ENCODE data around the gene FAM20B. TPM values are rescaled to one million over a fixed set of nuclear protein-coding genes. Genes with fewer than 3 reads are reported as not detected.

Gene FAM20B
- total RNA-seq, 2 experiments from 2014 or later: 41.7 to 43.3 TPM

DNA sequence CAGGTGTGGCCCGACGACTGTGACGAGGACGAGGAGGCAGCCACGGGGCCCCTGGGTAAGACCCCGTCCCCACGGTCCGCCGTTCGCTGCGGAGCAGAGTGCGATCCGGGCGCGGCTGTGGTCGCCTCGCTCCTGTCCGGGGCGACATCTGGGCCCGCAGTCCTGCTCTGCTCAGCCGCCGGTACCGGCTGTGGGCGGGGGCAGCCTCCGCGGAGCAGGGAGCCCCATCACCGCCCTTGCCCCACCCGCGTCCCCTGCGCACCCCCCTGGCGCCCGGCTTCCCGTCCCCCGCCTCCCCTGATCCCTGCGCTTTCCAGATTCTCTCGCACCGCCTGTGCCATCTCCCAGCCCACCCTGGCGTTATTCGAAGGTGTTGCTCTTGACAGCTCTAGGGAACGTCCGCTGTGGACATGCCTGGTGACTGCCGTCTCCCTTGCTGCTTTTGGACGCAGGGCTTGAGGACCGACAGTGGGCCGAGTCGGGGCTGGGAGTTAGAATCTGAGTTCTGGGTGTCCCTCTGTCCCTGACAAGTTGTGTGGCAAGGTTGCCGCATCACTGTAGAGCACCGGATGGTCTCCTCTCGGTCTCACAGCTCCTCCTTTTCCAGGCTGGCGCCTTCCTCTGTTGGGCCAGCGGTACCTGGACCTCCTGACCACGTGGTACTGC lies 56.8 kb downstream of the FAM20B start:
- ChIA-PET POLR2A (interaction anchor here (0.6 to 1.8 kb wide), 3 partner anchors 30 to 802 kb away, joined by 3 to 12 read pairs (median 5); partner anchors contain the start of gene SOAT1), CTCF (interaction anchor here (0.5 to 2.2 kb wide), 4 partner anchors 10 to 288 kb away, joined by 3 to 5 read pairs (median 4); partner anchors contain the start of gene AXDND1)

DNA sequence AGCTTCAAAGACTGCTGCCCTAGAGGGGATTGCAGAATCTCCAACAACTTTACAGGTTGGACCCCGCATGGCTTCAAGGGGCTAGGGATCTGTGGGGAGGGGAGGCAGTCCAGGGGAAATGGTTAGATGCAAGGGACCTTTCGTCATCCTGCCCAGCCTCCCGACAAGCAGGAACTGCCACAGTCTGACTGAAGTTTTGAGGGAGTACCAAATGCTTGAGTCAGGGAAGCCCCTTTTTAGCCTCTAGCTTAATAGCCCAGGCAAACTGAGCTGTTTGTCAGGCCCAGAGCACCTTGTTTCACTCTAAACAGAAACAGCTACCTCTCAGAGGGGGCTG lies 57.3 kb downstream of the FAM20B start:
- POLR2A ChIA-PET: interaction anchor here (0.7 to 1.8 kb wide), 2 partner anchors 211 to 801 kb away, joined by 3 to 12 read pairs; partner anchors contain the start of gene SOAT1
- CTCF ChIA-PET: interaction anchor here (1.1 to 2.2 kb wide), 2 partner anchors 9 to 283 kb away, joined by 3 to 5 read pairs; partner anchors contain the start of gene AXDND1

DNA sequence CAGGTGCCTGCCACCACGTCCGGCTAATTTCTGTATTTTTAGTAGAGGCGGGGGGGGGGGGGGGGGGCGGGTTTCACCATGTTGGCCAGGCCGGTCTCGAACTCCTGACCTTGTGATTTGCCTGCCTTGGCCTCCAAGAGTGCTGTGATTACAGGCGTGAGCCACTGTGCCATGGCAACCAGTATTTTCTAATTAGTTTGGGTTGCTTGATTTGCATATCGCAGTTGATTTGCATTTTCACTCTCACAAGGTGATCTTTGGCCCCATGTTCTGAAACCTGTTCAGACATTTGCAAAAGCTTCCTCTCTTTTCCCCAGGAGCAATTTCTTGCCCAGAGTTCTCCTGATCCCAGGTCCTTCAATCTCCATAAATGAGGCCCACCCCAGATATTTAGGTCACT lies 57.8 kb downstream of the FAM20B start:
- ChIA-PET POLR2A (no interaction called here), CTCF (interaction anchor here (2.2 kb wide), 1 partner anchor 9 kb away, joined by 5 read pairs; no protein-coding TSS in a partner anchor)

DNA sequence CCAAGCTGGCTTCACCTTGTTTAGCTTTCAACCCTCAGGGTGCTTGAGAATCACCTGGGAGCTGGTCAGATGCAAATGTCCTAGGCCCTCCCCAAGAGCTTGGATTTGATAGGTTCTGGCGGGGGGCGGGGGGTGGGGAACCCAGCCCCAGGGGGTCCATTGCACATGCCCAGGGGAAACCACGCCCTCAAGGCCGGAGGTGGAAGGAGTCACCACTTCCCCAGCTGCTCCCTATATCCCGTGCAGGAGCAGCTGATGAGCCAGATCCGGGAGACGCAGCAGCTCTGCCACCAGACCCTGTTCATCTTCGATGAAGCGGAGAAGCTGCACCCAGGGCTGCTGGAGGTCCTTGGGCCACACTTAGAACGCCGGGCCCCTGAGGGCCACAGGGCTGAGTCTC lies 62.0 kb downstream of the FAM20B start:
- CTCF ChIA-PET: interaction anchor here (1.0 kb wide), 1 partner anchor 279 kb away, joined by 3 read pairs; the partner anchor contains the start of gene AXDND1
- POLR2A ChIA-PET: no interaction called here

DNA sequence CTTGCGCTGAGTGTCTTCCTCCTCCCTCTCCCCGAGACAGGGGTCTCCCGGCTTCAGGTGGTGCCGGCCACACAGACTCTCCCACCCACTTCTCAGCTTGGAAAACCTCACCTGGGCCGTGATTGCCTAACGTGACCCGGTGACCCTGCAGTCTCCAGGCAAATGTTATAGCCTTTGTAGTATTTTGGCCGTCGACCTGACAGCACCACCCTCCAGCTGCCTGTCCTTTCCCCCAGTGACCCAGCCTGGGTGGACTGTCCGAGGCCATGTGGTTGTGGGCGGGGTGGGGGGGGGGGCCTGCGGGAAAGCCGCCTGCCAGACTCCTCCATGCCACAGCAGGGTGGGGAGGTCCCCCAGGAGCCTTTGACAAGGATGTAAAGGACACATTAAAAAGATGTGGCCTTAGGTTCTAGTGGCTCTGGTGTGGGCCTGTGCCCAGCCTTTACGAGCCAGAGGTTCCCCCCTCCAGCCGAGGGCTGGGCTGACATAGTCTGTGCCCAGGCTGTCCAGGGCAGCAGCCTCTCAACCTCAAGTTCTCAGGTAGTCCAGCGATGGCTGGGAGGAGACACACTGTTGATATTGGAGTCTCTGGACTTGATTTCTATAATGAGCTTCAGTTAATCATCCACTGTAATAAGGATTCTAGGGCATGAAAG lies 64.3 kb downstream of the FAM20B start:
- POLR2A ChIA-PET: no interaction called here
- CTCF ChIA-PET: no interaction called here

DNA sequence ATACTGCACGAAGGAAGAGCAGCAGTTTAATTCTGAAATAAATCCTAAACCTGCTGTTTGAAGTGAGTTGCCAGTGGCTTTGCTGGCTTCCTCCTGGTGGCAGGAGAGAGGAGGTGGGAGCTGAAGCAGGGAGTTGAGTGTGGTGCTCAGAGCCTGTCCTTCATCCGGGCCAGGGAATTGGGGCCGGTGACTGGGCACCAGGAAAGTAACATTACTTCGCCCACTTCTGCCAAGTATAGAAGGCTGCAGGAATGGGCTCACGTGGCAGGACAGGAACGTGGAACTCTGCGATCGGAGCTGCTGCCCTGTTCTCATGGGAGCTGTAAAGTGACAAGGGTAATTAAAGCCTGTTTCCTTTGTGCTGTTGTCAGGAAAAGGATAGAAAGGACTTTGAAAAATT lies 64.8 kb downstream of the FAM20B start:
- ChIA-PET POLR2A (no interaction called here), CTCF (no interaction called here)

DNA sequence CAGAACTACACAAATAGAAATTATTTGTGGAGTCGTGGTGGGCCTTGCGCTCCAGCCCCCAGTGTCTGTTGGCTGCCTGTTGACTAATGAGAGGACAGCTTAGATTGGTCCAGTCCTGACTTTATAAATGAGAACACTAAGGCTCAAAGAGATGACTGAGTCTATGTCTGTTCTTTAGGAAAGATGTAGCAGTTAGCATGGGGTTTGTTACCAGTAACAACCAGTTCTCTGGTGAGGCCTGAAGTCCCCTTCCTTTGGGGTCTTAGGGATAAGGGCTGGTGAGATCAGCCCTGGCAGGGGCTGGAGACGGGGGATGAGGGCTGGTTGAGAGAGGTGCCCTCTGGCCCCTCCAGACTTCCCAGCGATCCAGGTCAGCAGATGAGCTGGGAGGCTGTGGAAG lies 65.2 kb downstream of the FAM20B start:
- ChIA-PET POLR2A (no interaction called here), CTCF (no interaction called here)

DNA sequence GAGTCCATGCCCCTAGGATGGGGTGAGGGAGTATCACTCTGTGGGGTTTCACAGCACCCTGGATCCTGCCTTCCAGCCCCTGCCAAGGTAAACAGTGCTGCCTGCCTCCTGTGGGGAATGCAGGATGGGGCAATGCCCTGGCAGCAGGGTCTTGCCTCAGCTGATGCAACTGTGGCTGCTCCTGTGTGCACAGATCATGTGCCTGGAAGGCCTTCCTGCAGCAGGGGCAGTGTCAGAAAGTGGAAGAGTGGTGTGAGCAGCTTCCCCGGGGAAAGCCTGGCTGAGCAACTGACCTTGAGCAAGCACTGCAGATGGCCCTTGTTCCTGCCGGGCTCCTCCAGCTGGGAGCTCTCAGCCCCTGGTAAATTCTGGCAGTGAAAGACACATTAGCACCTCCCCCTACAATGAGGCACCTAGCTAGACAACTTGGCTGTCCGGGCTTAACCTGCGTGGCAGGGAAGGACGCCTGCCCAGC lies 66.0 kb downstream of the FAM20B start:
- CTCF ChIA-PET: interaction anchor here (1.7 kb wide), 1 partner anchor 9 kb away, joined by 5 read pairs; no protein-coding TSS in a partner anchor
- POLR2A ChIA-PET: no interaction called here

DNA sequence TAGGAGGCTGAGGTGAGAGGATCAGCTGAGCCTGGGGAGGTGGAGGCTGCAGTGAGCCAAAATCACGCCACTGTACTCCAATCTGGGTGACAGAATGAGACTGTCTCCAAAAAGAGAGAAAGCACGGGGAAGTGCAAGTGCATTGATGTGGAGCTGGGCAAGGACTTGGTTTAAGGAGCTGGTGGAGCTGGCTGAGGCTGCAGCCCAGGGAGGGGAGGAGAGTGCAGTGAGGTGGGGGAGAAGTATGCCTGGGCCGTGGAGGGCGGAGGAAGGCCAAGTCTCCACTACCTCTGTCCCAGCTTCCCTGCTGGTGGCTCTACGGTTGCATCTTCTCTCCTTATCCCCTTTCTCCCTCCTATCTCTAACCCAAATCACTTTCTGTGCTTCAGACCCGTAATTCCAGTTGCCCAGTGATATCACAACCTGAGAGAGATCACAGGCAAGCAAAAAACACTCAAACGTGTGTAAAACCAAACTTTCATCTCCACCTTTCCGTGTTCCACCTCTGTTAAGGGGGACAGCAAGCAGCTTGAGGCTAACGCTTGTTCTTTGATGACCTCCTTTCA lies 67.3 kb downstream of the FAM20B start:
- ChIA-PET CTCF (interaction anchor here (1.7 kb wide), 1 partner anchor 10 kb away, joined by 5 read pairs; no protein-coding TSS in a partner anchor), POLR2A (no interaction called here)

DNA sequence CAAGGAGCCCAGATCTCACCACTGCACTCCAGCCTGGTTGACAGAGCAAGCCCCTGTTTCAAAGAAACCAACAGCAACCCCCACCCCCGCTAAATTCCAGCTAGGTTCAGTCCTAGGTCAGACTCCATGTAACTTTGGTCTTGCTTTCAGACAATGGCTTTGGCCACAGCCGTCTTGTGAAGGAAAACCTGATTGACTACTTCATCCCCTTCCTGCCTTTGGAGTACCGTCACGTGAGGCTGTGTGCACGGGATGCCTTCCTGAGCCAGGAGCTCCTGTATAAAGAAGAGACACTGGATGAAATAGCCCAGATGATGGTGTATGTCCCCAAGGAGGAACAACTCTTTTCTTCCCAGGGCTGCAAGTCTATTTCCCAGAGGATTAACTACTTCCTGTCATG lies 69.1 kb downstream of the FAM20B start:
- POLR2A ChIA-PET: no interaction called here
- CTCF ChIA-PET: interaction anchor here (0.8 kb wide), 1 partner anchor 16 kb away, joined by 3 read pairs; no protein-coding TSS in a partner anchor

DNA sequence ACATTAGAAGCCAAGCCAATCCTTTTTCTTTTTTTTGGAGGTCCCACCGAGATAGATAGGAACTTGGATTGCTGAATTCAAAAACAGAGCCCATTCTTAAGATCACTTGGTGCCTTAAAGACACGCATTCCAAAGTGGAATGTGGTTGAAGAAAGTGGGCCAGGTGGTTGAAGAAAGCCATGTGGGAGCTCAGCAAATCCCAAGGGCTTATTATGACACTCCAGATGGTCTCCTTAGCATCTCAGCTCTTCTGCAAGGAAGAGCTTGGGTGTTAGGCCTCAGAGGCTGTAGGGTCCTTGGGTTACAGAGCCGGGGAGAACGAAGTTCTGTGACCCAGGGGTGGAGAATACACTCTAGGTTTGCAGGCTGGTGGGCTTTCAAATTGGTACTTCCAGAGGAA lies 69.7 kb downstream of the FAM20B start:
- ChIA-PET POLR2A (no interaction called here), CTCF (no interaction called here)

DNA sequence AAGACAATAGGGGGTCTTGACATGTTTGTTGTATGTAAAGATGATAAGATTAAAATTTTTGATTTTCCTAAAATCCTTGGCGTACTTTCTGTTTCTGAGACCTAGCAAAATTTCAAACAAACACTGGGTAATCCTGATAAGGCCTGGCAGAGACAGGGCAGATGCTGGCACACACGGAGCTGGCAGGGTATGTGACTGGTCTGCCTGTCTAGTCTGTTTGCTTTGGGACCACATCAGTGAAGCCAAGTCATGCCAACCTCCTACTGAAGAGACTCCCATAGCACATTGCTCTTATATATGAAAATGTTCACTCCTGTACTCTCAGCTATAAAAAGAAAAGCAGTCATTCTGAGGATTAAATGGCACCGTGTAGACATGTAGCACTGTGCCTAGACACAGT lies 70.2 kb downstream of the FAM20B start:
- CTCF ChIA-PET: no interaction called here
- POLR2A ChIA-PET: no interaction called here

DNA sequence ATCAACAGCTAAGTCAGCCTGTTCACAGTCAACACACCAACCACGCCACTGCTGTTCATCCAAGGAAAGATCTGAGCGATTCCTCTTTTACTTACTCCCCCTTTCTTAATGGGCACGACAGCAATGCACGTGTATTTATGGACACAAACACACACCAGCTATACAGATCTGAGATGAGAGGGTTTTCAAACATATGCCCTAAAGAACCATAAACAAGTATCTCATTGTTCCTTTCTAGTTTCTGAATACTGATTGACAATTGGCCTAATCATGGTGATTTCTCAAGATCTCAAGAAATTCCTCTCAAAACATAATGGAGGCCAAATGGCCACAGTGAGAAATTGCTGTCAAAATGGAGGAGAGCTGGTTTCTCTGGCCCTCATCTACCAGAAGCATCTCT lies 74.2 kb downstream of the FAM20B start:
- ChIA-PET CTCF (no interaction called here), POLR2A (no interaction called here)

DNA sequence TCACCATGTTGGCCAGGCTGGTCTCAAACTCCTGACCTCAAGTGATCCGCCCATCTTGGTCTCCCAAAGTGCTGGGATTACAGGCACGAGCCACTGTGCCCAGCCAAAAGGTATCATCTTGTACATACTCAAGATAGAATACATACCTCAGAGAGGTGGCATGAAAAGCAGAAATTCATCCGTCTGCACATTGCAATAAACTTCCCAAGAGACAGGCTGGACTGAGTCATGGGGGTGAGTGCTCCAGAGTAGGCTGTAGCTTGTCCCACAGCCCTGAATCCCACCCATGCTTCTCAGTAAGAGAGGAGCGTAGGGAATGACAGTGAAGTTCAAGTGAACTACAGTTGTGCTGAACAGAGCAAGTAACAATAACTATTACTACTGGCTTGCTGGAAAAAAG lies 75.9 kb downstream of the FAM20B start:
- ChIA-PET POLR2A (no interaction called here), CTCF (interaction anchor here (0.7 to 1.4 kb wide), 2 partner anchors 23 to 193 kb away, joined by 4 to 8 read pairs; no protein-coding TSS in a partner anchor)

DNA sequence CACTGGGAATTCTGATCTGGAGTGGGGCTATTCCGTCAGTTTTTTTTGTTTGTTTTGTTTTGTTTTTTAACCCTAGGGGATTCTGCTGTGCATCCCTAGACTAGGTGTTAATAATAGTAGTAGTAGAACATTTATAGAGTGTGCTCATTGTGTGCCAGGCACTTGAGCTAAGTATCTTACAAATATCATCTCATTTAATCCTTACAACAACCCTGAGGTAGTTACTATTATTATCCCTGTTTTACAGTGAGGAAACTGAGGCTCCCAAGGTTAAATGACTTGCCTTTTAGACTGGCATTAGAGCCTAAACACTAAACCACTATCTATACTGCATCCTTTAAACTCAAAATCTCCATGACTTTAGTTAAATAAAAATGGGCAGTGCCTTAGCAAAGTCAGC lies 78.3 kb downstream of the FAM20B start:
- ChIA-PET CTCF (no interaction called here), POLR2A (no interaction called here)

DNA sequence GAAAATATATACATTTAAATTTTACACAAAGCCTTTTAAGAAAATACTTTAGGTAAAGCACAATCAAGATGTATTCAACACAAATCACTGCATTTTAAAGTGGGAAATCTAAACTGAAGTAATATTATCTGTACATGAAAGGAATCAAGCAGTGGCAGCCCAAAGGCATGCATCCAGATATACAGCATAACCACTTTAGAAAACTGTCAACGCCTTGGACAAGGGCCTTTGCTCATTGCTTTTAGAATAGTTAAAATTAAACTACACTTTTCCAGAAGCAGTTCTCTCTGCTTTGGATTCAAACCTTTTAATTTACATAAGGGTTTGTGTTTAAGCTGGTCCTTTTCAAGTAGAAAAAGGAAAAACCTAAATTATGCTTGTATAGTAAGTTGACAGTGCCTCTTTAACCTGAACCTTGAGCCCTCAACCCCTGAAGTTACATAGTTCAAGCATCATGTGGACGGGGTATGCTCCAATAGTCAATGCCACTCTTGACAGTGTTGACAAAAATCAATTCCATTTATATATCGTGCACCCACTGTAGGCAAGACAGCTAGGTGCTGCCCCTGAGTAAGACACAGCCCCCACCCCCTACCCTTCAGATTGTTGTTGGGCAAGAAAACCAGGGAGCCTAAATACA lies 79.0 kb downstream of the FAM20B start:
- ChIA-PET CTCF (interaction anchor here (0.9 kb wide), 1 partner anchor 283 kb away, joined by 3 read pairs; no protein-coding TSS in a partner anchor), POLR2A (no interaction called here)

DNA sequence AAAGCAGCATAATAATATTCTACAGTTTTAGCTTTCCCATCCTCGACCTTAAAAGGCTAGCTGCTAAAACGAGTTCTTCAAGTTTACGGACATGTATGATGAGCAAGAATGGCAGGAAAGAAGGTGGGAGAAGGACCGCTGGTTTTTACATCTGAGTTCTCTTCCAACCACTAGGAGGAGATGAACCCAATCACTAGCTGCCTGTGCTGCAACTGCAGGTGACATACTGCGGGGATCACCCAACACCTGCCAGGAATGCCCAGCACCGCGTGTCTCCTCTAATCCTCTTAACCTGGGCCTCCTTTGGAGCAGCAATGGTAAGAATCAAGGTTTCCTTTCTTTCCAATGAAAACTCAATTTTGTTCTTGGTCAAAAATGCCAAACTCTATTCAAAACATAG lies 79.7 kb downstream of the FAM20B start:
- ChIA-PET POLR2A (no interaction called here), CTCF (interaction anchor here (0.9 kb wide), 1 partner anchor 283 kb away, joined by 3 read pairs; no protein-coding TSS in a partner anchor)

DNA sequence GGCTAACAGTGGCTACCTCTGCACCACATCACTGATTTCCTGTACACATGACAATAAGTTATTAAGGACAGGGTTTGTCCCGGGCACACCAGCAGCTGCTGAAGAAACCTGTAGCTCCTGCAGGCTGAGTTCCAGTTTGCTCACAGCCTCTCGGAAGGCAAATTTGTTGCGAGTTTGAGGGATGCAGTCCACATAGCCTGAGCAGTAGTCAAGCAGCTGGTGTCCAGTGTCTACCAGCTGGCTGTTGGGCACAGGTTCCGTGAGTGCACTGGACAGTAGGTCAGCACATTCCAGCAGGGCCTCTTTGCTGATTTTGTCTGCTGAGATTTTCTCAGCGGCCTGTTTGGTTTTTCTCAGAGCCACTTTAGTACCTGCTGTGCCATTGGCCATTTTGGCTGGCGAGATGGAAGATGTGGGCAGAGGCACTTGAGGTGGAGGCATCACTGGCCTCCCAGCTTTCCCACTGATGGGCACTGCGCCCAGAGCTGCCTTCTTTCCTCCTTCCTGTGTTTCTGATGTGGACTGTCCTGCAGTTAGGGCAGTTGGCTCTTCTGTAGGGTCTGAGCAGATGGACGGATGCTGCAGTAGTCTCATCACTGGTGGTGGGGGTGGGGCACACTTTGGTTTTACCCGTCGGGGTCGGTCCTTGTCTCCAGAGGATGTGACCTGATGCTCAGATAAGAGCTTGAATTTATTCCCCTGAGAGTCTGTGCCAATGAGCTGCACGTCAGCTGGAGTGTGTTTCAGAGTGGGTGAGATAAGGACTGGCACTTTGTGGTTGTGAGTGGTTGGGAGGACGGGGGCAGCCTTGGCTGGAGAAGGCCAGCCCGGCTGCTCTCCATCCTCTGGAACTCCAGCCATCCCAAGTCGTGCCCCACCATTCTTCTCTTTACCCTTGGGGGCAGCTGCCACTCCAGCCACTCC lies 82.3 kb downstream of the FAM20B start:
- ChIA-PET CTCF (interaction anchor here (0.6 to 1.2 kb wide), 3 partner anchors 13 to 262 kb away, joined by 3 to 4 read pairs (median 3); no protein-coding TSS in a partner anchor), POLR2A (no interaction called here)

DNA sequence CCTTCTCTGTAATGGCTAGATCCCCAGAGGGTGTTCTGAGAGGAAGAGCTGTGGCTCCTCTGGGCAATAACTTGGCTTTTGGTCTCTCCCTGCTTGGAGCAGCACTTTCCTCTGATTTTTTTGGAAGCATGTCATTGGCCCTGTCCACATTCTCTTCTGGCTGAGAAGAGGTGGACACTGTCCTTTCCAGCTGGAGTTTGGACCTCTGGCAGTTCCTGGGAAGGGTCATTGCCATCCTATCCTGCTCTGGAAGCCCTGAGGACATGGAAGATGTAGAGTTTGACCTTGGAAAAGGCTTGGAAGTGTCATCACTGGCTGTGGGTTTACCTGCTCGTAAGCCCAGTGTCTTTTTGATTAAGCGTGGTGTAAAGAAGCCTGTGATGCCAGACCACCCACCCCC lies 83.0 kb downstream of the FAM20B start:
- POLR2A ChIA-PET: no interaction called here
- CTCF ChIA-PET: interaction anchor here (0.6 to 1.2 kb wide), 3 partner anchors 12 to 262 kb away, joined by 3 to 4 read pairs (median 3); no protein-coding TSS in a partner anchor
